ENCODE data around the gene SPRR2F.
"Not testable (repeated sequence)": the region's sequence is repeated elsewhere in the genome, so short reads cannot be mapped to it uniquely, and the experiment has no call there.

The SPRR2F gene, protein sequence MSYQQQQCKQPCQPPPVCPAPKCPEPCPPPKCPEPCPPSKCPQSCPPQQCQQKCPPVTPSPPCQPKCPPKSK

DNA sequence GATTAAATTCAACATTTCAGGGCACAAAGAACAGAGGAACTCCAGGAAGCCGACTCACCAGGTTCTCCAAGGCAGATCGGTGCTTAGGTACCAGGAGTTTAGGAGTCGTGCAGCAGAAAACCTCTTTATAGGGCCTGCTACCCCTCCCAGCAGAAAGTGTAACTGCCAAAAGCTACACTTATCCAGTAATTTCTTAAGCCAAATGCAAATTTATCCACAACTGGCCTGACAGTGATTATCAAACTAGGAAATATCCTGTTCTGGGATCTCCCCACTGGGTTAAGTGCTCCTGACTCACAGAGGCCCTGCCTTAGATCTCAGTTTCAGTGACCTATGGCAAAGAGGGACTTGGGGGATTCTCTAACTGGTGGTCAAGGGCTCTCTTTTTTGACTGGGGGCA, at the start of gene SPRR2F:
Gene SPRR2F (minus strand): TSS at position 101 of the 400 bp plus-strand sequence. CDS start 783 bp downstream, outside the sequence.
- DNase-seq = no peak
- intact Hi-C loops (cut with DNase I) = no loop called here

DNA sequence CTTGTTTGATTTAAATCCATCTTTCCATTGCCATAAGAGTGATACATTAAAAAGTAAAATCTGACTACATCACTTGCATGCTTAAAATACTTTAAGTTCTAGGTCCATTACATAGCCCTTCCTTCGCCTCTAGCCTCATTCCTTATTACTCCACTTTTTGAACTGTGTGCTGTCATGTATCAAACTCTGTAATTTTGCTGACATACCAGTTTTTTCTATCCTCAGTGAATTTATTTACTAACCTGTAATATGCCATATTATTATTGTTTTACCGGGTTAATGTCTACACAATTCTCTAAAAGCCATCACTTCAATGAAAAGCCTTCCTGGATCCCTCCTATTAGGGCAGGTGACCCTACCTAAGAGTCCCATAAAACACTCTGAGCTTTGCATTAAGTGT, 42.2 kb upstream of the SPRR2F start:
- no peak for DNase-seq
- intact Hi-C loops (cut with DNase I) = no loop called here

DNA sequence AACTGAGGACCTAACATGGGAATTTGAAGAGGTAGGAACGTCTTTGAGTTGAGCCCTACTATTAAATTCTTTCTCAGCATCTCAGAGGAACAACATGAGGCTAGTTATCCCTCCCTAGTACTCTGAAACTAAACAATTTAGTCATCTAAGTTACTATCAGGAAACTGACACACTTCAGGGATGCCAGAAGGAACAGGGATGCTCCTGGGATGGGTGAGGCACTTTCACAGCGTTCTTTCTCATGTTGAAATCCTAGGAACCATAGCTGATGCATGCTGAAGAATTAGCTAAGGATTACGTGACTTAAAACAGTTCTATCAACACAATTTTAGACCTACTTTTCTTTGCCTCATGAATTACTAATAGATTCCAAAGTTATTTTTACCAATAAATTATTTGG, 39.2 kb upstream of the SPRR2F start:
- intact Hi-C loops (cut with DNase I) = no loop called here
- DNase-seq = no peak

DNA sequence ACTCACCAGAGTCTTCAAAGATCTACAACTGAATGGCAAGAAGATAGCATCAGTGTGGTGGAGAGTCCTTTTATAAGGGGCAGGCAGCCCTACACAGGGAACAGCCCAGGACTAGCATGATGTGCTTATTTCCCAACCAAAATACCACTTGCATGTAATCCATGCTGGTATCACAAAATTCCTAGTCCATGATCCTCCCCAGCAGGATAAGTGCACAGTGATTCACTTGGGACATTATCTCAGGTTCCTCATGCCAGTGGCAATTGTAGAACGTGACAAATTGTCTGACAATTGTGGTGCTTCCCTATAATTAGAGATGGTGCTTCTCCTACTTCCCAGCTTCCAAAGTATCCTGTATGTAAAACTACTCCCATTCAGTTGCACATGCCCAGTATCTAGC, 37.5 kb upstream of the SPRR2F start, which contains the start of gene SPRR2G:
Gene SPRR2G (minus strand): TSS at position 45 of the 400 bp plus-strand sequence. CDS start 780 bp downstream, outside the sequence.
- no peak for DNase-seq
- intact Hi-C loops (cut with DNase I) = no loop called here

DNA sequence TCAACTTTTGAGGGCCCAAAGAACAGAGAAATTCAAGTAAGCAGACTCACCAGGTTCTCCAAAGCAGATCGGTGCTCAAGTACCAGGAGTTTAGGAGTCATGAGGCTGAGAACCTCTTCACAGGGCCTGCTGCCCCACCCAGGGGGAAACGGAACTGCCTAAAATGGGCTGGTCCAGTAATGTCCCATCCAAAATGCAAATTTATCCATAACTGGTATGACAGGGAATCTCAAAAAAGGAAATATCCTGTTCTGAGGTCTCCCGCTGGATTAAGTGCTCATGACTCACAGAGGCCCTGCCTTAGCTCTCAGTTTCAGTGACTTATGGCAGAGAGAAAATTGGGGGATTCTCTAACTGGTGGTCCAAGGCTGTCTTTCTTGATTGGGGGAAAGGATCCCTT, 28.1 kb upstream of the SPRR2F start:
- DNase-seq = no peak
- intact Hi-C loops (cut with DNase I) = no loop called here

DNA sequence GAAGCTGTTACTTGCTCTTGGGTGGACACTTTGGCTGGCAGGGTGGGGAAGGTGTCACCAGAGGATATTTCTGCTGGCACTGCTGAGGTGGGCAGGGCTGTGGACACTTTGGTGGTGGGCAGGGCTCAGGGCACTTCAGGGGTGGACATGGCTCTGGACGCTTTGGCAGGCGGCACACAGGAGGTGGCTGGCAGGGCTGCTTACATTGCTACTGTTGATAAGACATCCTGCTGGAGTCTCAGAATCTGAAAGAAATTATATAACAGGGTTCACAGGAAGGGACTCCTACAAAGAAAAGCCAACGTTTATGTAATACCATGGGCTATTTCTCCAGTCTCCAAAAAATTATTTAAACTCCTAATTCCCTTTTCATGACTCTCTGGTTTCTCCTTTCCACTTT, 27.2 kb upstream of the SPRR2F start:
- intact Hi-C loops (cut with DNase I) = no loop called here
- DNase-seq = no peak

DNA sequence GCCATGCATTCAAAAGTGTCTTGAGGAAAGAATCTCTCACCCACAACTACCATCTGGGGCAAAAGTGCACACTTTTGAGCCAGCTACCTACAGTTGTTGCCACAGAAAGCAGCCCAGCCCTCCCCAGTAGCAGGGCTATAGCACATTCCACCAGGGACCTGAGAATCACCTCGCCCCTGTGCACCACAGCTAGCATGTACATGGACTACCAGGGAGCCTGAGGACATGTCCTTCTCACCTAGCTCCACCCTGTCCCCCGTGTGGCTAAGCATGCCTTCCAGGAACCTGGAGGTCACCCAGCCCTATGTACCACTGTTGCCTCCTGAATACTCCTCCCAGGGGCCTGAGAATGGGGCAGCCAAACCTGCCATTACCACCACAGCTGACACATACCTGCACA, 20.4 kb upstream of the SPRR2F start:
- peak in 1 of 10 donors; percentile 63 for DNase-seq
- intact Hi-C loops (cut with DNase I) = no loop called here

DNA sequence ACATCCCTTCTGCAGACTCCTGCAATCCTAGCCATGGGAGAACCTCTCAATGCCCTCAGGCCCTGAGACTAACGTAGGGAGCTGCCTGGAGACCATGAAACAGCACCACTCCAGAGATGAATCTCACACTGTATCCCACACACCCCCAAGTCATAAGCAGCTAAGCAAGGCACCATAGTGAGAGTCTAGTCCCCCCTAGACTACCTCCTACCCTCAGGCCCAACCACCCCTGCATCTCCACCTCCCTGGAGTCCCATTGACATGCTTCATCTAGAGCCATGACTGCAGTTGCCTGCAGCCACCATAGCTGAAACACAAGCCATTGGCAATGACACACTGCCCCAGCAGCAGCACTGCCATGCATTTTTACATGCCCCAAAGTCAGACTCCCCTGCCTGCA, 20.0 kb upstream of the SPRR2F start:
- intact Hi-C loops (cut with DNase I) = no loop called here
- peak in 1 of 10 donors; percentile 45 for DNase-seq

DNA sequence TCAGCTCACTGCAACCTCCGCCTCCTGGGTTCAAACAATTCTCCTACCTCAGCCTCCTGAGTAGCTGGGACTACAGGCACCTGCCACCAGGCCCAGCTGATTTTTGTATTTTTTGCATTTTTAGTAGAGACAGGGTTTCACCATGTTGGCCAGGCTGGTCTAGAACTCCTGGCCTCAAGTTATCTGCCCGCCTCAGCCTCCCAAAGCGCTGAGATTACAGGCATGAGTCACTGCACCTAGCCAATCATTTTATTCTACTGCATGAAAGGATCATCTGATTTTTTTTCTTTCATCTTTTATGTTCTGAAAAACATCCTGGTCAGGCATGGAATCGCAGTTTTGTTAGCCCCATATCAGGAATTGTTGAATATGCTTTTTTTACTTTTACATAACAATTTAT, 15.4 kb upstream of the SPRR2F start:
- DNase-seq; intact Hi-C loops (cut with DNase I): not testable (repeated sequence)

DNA sequence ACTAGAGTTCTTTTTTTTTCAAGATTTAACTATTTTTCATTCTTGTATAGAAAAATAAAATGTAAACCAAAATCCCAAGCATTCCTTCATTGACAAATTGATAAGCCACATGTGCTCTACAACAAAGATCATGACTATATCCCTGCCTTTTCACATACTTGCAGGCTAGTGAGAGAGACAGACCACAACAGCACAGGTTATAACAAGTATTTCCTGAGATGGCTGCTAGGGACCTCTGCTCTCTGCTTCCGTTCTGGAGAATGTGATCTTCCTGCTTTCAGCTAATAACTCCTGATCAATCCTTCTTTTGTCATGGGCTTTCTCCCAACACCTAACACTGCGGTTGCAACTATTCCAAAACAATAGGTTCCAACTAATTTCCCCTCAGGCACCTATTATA, 14.0 kb upstream of the SPRR2F start:
- intact Hi-C loops (cut with DNase I) = no loop called here
- DNase-seq = no peak

DNA sequence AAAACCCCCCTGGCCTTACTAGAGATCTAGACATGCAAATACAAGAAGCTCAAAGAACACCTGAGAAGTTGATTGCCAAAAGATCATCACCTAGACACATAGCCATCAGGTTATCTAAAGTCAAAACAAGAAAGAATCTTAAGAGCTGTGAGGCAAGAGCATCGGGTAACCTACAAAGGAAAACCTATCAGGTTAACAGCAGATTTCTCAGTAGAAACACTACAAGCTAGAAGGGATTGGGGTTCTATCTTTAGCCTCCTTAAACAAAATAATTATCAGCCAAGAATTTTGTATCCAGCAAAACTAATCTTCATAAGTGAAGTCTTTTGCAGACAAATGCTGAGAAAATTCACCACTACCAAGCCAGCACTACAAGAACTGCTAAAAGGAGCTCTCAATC, 12.2 kb upstream of the SPRR2F start:
- DNase-seq = no peak
- intact Hi-C loops (cut with DNase I) = no loop called here

DNA sequence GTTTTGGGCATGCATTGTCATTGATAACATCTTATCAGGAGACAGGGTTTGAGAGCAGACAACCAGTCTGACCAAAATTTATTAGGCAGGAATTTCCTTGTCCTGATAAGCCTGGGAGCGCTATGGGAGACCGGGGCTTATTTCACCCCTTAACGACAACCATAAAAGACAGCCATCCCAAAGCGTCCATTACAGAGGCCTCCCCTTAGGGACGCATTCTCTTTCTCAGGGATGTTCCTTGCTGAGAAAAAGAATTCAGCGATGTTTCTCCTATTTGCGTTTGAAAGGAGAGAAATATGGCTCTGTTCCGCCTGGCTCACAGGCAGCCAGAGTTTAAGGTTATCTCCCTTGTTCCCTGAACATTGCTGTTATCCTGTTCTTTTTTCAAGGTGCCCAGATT, 10.5 kb upstream of the SPRR2F start:
- intact Hi-C loops (cut with DNase I) = not testable (repeated sequence)

DNA sequence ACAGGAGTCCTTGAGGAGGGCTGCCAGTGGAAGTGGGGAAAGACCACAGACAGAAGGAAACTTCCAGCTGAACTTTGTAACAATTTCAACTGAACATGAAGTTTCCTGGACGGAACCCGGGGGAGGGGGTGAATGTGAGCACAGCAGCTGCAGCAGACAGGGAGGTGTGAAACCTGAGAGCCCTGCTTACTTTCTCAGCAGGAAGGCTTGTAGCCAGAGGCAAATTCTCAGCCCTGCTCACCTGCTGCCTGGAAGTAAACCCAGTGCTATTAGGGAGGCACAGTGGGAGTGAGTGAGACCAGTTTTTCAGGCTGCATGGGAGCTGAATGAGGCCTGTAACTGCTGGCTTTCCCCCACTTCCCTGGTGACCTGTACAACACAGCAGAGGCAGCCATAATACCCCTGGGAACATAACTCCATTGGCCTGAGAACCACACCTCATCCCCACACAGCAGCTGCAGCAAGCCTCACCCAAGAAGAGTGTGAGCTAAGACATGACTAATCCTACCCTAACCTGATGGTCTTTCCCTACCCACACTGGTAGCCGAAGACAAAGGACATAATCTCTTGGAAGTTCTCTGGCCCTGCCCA, 9.6 kb upstream of the SPRR2F start:
- no peak for DNase-seq
- intact Hi-C loops (cut with DNase I) = no loop called here

More for the DNA sequence above, 10.5 kb upstream of the SPRR2F start:
- not testable (repeated sequence) for DNase-seq

DNA sequence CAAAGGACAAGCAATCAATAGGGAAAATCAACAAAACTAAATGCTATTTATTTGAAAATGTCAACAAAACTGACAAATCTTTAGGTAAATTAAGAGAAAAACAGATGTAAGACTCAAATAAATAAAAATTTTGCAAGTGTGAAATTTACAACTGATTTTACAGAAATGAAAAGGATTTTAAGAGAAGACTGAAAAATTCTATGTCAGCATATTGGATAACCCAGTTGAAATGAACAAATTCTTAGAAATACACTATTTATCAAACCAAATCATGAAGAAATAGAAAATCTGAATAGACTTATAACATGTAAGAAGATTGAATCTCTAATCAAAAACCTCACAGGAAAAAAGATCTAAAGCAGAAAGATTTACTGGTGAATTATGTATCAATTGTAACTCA, 7.6 kb upstream of the SPRR2F start:
- no peak for DNase-seq
- intact Hi-C loops (cut with DNase I) = no loop called here

DNA sequence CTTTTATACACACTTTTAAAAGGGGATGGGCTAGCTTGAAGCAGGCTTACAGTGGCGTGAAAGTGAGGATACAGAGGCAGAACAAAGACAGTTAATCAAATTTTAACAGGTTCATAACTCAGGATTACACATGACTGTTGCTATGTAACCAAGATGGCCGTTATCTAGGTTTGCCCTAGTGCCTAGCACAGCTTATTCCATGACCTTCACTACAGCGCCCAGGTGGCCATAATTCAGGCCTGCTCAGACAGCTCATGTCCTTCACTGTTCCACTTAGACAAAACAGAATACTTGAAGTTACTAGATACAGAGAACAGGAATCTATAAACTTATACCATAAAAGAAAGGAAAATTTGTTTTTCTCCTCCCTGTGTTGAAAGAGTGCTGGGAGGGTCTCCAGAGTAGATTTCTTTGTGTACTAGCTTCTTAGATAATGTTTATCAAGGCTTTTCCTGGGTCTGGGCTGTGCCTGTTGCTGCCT, 6.2 kb upstream of the SPRR2F start:
- DNase-seq = peak in 1 of 10 donors; percentile 52
- intact Hi-C loops (cut with DNase I) = no loop called here

DNA sequence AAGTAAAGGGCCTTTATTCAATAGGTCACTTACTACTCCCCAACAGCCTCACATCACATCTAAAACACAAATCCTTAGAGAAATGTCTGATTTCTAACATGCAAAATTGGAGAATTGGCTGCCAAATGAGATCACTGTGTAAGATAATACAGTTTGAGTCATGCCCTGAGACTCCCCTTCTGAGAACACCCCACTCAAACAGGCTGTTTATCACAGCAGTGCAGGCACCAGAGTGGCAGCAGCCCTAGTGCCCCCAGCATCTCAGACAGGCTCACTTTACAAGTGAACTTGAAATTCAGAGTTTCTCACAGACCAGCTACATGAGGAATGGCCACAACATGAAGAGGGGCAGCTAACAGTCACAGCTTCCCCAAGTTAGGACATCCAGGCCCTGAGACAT, 1.9 kb upstream of the SPRR2F start:
- DNase-seq; intact Hi-C loops (cut with DNase I): not testable (repeated sequence)

DNA sequence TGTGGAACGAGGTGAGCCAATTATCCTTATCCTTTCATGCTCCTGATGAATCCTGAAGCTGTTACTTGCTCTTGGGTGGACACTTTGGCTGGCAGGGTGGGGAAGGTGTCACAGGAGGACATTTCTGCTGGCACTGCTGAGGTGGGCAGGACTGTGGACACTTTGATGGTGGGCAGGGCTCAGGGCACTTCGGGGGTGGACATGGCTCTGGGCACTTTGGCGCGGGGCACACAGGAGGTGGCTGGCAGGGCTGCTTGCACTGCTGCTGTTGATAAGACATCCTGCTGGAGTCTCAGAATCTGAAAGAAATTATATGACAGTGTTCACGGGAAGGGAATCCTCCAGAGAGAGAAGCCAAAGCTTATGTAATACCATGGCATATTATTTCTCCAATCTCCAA, 862 bp downstream of the SPRR2F start:
- intact Hi-C loops (cut with DNase I) = not testable (repeated sequence)
- peak in 1 of 10 donors; percentile 57 for DNase-seq

DNA sequence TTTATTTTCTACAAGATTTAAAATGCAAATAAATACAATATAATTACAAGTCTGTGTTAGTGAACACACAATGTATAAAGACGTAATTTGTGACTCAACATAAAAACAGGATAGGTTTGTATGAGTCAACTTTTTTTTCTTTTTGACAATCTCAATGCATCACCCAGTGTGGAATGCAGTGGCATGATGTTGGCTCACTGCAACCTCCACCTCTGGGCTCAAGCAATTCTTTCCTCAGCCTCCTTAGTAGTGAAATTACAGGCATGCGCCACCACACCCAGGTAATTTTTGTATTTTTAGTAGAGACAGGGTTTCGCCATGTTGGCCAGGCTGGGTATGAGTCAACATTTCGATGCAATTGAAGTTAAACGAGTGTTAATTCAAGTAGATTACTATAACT, 13.1 kb downstream of the SPRR2F start:
- intact Hi-C loops (cut with DNase I) = no loop called here

DNA sequence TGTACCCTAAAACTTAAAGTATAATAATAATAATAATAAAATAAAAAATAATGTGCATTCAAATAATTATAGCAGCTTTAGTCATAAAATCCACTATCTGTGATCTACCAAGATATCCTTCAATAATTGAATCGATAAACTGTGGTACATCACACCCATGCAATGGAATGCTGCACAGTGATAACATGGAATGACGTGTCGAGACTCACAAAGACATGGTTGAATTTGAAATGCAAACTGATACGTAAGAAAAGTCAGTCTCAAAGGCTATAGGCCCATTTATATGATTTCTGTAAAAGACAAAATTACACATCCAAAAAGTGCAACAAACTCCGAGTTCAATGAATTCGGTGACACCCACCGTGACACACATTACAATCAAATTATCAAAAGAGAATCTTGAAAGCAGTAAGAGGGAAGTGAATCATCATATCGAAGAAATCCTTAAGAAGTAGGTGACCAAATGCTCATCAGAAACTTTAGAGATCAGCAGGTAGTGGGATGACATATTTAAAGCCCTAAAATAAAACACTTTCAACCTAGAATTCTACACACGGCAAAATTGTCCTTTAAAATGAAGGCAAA, 13.8 kb downstream of the SPRR2F start:
- intact Hi-C loops (cut with DNase I) = no loop called here
- no peak for DNase-seq

More for the DNA sequence above, 13.1 kb downstream of the SPRR2F start:
- DNase-seq = no peak

DNA sequence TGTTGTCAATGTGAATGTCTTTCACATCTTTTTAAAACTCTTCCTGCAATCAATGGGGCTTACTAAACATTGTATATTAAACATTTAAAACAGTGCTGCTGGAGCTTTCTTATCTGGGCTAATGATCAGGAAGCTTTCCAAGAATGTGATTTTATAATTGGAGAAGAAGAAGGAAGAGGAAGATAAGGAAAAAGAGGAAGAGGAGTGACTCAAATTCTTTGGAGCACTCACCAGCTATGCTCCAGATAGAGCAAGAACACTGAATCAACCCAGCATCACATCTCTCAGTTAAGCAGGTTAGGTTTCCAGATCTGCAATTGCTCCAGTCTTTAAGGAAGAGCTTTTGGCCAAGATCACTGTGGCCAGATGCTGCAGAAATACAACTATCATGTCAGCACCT, 17.6 kb downstream of the SPRR2F start:
- intact Hi-C loops (cut with DNase I) = no loop called here
- no peak for DNase-seq

DNA sequence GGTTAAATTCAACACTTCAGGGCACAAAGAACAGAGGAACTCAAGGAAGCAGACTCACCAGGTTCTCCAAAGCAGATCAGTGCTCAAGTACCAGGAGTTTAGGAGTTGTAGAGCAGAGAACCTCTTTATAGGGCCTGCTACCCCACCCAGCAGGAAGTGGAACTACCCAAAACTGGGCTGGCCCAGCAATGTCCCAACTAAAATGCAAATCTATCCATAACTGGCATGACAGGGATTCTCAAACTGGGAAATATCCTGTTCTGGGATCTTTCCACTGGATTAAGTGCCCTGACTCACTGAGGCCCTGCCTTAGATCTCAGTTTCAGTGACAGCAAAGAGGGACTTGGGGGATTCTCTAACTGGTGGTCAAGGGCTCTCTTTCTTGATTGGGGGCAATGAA, 18.9 kb downstream of the SPRR2F start, which contains the start of gene SPRR2E:
Gene SPRR2E (minus strand): TSS at position 101 of the 400 bp plus-strand sequence. CDS start 775 bp downstream, outside the sequence.
- intact Hi-C loops (cut with DNase I) = no loop called here
- DNase-seq = no peak

DNA sequence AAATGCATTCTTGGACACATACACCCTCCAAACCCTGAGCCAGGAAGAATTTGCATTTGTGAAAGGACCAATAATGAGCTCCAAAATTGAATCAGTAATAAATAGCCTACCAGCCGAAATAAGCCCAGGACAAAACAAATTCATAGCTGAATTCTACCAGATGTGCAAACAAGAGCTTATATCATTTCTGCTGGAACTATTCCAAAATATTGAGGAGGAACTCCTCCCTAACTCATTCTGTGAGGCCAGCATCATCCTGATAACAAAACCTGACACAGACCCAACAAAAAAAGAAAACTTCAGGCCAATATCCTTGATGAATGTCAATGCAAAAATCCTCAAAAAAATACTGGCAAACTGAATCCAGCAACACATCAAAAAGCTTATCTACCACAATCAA, 25.7 kb downstream of the SPRR2F start:
- intact Hi-C loops (cut with DNase I) = no loop called here

More for the DNA sequence above, 25.7 kb downstream of the SPRR2F start:
- DNase-seq = no peak

All from posterior cingulate gyrus (tissue), 11 donors.